OCI-LY1 (cell line): ENCODE results near the gene PXK.

ENCODE experiments used
- H2AFZ ChIP-seq: fragments of 200-600 bp; sonication (generic), shearing (Covaris generic); 2 replicates; pipeline ENCODE4 v1.6.0; 2014; ENCODE audit warnings: antibody characterized with exemption, mild to moderate bottlenecking, low read length
- H3F3A ChIP-seq: fragments of 200-600 bp; sonication (generic), shearing (Covaris generic); 2 replicates; pipeline ENCODE4 v1.6.0; 2014; ENCODE audit warnings: mild to moderate bottlenecking, antibody characterized with exemption, low read length, moderate library complexity; ENCODE audit not compliant: insufficient read depth
- H3K27ac ChIP-seq: fragments of 200-600 bp; sonication (generic); 2 replicates; pipeline ENCODE4 v1.5.1; 2014; ENCODE audit warnings: low read length, mixed run types, mild to moderate bottlenecking, low read depth; ENCODE audit not compliant: poor library complexity, severe bottlenecking
- H3K27me3 ChIP-seq: fragments of 200-600 bp; sonication (generic); 2 replicates; pipeline ENCODE4 v1.6.0; 2014; ENCODE audit warnings: antibody characterized with exemption, mild to moderate bottlenecking, low read length, moderate library complexity; ENCODE audit not compliant: insufficient read depth
- H3K36me3 ChIP-seq: fragments of 200-600 bp; sonication (generic); 2 replicates; pipeline ENCODE4 v1.6.1; 2014; ENCODE audit warnings: mild to moderate bottlenecking, antibody characterized with exemption, low read length, moderate library complexity, mixed read lengths; ENCODE audit not compliant: insufficient read depth
- H3K4me1 ChIP-seq: fragments of 200-600 bp; sonication (generic); 2 replicates; pipeline ENCODE4 v1.5.1; 2014; ENCODE audit warnings: mild to moderate bottlenecking, low read length, moderate library complexity; ENCODE audit not compliant: insufficient read depth, severe bottlenecking
- H3K4me2 ChIP-seq: fragments of 200-600 bp; sonication (generic), shearing (Covaris generic); 2 replicates; pipeline ENCODE4 v1.6.1; 2014; ENCODE audit warnings: low read length
- H3K4me3 ChIP-seq: fragments of 200-600 bp; sonication (generic); 2 replicates; pipeline ENCODE4 v1.5.1; 2014; ENCODE audit warnings: low read length, low read depth, mild to moderate bottlenecking, mixed read lengths; ENCODE audit not compliant: poor library complexity, severe bottlenecking
- H3K79me2 ChIP-seq: fragments of 200-600 bp; shearing (Covaris generic); 2 replicates; pipeline ENCODE4 v1.6.1; 2016; ENCODE audit warnings: mixed run types, low read length, mixed read lengths; ENCODE audit not compliant: insufficient read depth
- H3K9ac ChIP-seq: fragments of 200-600 bp; sonication (generic), shearing (Covaris generic); 2 replicates; pipeline ENCODE4 v1.6.1; 2014; ENCODE audit warnings: mild to moderate bottlenecking, low read length, mixed read lengths
- H3K9me2 ChIP-seq: fragments of 200-600 bp; sonication (generic), shearing (Covaris generic); 2 replicates; pipeline ENCODE4 v1.6.1; 2014; ENCODE audit warnings: low read depth, mild to moderate bottlenecking, low read length, mixed read lengths
- H3K9me3 ChIP-seq: fragments of 200-600 bp; shearing (Covaris generic); 2 replicates; pipeline ENCODE4 v1.6.1; 2014; ENCODE audit warnings: low read length, mixed read lengths
- H4K20me1 ChIP-seq: fragments of 200-600 bp; sonication (generic), shearing (Covaris generic); 2 replicates; pipeline ENCODE4 v1.6.0; 2016; ENCODE audit warnings: mild to moderate bottlenecking, low read length; ENCODE audit not compliant: insufficient read depth
- EZH2 ChIP-seq: fragments of 200-600 bp; sonication (generic), shearing (Covaris generic); IDR thresholded peaks from 2 replicates; pipeline ENCODE4 v1.8.0; 2017; ENCODE audit warnings: borderline replicate concordance, mixed run types, mild to moderate bottlenecking, antibody characterized with exemption, low read length, moderate library complexity, mixed read lengths
- TF ChIP-seq, protein P1 (sequence below): fragments of 200-600 bp; sonication (generic), shearing (Covaris generic); IDR thresholded peaks from 2 replicates; pipeline ENCODE4 v1.5.1; 2017; ENCODE audit warnings: mild to moderate bottlenecking, antibody characterized with exemption, low read length, moderate library complexity, mixed read lengths

The PXK gene

DNA sequence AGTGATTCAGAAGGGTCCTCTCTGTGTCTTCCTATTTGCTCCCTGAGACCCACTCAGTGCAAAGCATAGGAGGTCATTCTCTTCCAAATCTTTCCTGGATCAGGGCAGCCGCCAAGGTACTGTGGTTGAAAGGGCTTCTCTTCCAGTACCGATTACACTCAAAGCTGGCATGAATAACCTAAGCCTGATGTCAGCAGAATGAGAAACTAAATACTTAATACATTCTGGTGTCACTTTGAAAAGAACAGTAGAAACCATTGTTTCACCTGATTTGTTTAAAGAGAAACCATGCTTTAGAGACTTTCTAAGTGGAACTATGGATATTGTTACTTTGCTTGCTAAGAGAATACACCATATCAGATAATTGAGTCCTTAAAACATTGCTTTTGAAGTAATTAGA is 50.8 kb downstream of the PXK start:
- Histone ChIP-seq H3K9me2 (no peaks in the 10 kb centered on the region), H3K4me1 (peaks cover 11% of the 10 kb centered on the region), H3K27me3 (no peaks in the 10 kb centered on the region), H3K27ac (no peak overlapping the region), H3K79me2 (peaks cover 9% of the 10 kb centered on the region; the same call in 1 of the 2 replicates), H3F3A (no peaks in the 10 kb centered on the region), H3K9me3 (no peaks in the 10 kb centered on the region), H3K36me3 (peaks cover 92% of the 10 kb centered on the region), H4K20me1 (no peaks in the 10 kb centered on the region), H2AFZ (no peak overlapping the region), H3K4me3 (no peak overlapping the region), H3K9ac (no peak overlapping the region), H3K4me2 (no peak overlapping the region)
- TF ChIP-seq, protein P1, sequence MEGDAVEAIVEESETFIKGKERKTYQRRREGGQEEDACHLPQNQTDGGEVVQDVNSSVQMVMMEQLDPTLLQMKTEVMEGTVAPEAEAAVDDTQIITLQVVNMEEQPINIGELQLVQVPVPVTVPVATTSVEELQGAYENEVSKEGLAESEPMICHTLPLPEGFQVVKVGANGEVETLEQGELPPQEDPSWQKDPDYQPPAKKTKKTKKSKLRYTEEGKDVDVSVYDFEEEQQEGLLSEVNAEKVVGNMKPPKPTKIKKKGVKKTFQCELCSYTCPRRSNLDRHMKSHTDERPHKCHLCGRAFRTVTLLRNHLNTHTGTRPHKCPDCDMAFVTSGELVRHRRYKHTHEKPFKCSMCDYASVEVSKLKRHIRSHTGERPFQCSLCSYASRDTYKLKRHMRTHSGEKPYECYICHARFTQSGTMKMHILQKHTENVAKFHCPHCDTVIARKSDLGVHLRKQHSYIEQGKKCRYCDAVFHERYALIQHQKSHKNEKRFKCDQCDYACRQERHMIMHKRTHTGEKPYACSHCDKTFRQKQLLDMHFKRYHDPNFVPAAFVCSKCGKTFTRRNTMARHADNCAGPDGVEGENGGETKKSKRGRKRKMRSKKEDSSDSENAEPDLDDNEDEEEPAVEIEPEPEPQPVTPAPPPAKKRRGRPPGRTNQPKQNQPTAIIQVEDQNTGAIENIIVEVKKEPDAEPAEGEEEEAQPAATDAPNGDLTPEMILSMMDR = no peak
- no peak for TF ChIP-seq EZH2

- Histone ChIP-seq H3K4me1 (peaks cover 15% of the 10 kb centered on the region), H3K79me2 (peaks cover 9% of the 10 kb centered on the region; the same call in 1 of the 2 replicates), H3K4me2 (no peak overlapping the region), H3K9me2 (no peaks in the 10 kb centered on the region), H3K9me3 (no peaks in the 10 kb centered on the region), H3K9ac (no peak overlapping the region), H2AFZ (no peak overlapping the region), H3K27me3 (no peaks in the 10 kb centered on the region), H4K20me1 (no peaks in the 10 kb centered on the region), H3F3A (no peaks in the 10 kb centered on the region), H3K27ac (peak overlapping the region; percentile 26), H3K4me3 (no peak overlapping the region), H3K36me3 (peaks cover 97% of the 10 kb centered on the region)
- TF ChIP-seq EZH2 = no peak
- TF ChIP-seq, protein P1 = no peak
Observed at GRCh38 chr3:58383904-58384303, 51.2 kb downstream of the PXK start.

- H3K79me2 ChIP-seq = peaks cover 5% of the 10 kb centered on the region; the same call in 1 of the 2 replicates
- TF ChIP-seq, protein P1 = no peak
- no peak for TF ChIP-seq EZH2
- no peak overlapping the region for H3K4me2 ChIP-seq
- no peak overlapping the region for H2AFZ ChIP-seq
- H3K4me1 ChIP-seq = peaks cover 17% of the 10 kb centered on the region
- H3K36me3 ChIP-seq = peaks cover 94% of the 10 kb centered on the region
- no peaks in the 10 kb centered on the region for H4K20me1 ChIP-seq
- H3K9ac ChIP-seq = no peak overlapping the region
- H3K9me2 ChIP-seq = no peaks in the 10 kb centered on the region
- H3K27me3 ChIP-seq = no peaks in the 10 kb centered on the region
- H3K4me3 ChIP-seq = no peak overlapping the region
- H3K27ac ChIP-seq = peak overlapping the region; percentile 26
- H3K9me3 ChIP-seq = no peaks in the 10 kb centered on the region
- H3F3A ChIP-seq = no peaks in the 10 kb centered on the region
Observed at GRCh38 chr3:58384381-58385090, 51.8 kb downstream of the PXK start.
